NT2/D1 (cell line): Measurements from ENCODE around the gene RAD23B.

Source experiments
- DNase-seq: peaks from one replicate; pipeline ENCODE4 v3.0.0-alpha.2; 2011; ENCODE audit warnings: low read depth, low spot score
- H3K27me3 ChIP-seq: 2 replicates; pipeline ENCODE4 v1.6.0; 2011; ENCODE audit warnings: mild to moderate bottlenecking; ENCODE audit not compliant: insufficient read length, insufficient read depth
- H3K36me3 ChIP-seq: 2 replicates; pipeline ENCODE4 v1.6.1; 2011; ENCODE audit warnings: mild to moderate bottlenecking, low read length, mixed read lengths; ENCODE audit not compliant: insufficient read depth, insufficient read length
- H3K4me1 ChIP-seq: 2 replicates; pipeline ENCODE4 v1.5.1; 2011; ENCODE audit not compliant: insufficient read depth, insufficient read length
- H3K4me3 ChIP-seq: 2 replicates; pipeline ENCODE4 v1.5.1; 2011; ENCODE audit warnings: low read depth; ENCODE audit not compliant: insufficient read length
- H3K9ac ChIP-seq: 2 replicates; pipeline ENCODE4 v1.6.0; 2011; ENCODE audit warnings: low read depth; ENCODE audit not compliant: insufficient read length
- H3K9me3 ChIP-seq: 2 replicates; pipeline ENCODE4 v1.5.1; 2011; ENCODE audit warnings: mild to moderate bottlenecking, low read length; ENCODE audit not compliant: insufficient read depth
- SUZ12 ChIP-seq: IDR thresholded peaks from 2 replicates; pipeline ENCODE4 v1.6.1; 2011; ENCODE audit not compliant: insufficient read length, insufficient read depth; ENCODE audit errors: extremely low read depth
- YY1 ChIP-seq: IDR thresholded peaks from 2 replicates; pipeline ENCODE4 v1.6.1; 2011; ENCODE audit not compliant: insufficient read length, insufficient read depth
- ZNF274 ChIP-seq: IDR thresholded peaks from 2 replicates; pipeline ENCODE4 v1.6.1; 2011; ENCODE audit warnings: mild to moderate bottlenecking, low read depth, low read length

Gene RAD23B

GRCh38 chr9:107285286-107285685, 2.2 kb downstream of the RAD23B start:
- peak overlapping the region; percentile 99 for H3K9ac ChIP-seq
- TF ChIP-seq YY1 (no peak), SUZ12 (no peak), ZNF274 (no peak)
- no peaks in the 10 kb centered on the region for H3K27me3 ChIP-seq
- no peaks in the 10 kb centered on the region for H3K9me3 ChIP-seq
- peaks cover 3% of the 10 kb centered on the region for H3K4me1 ChIP-seq
- H3K36me3 ChIP-seq = peaks cover 7% of the 10 kb centered on the region
- peak overlapping the region; percentile 96 for H3K4me3 ChIP-seq
- no peak for DNase-seq

GRCh38 chr9:107286057-107286456, 3.0 kb downstream of the RAD23B start:
- TF ChIP-seq ZNF274 (no peak), YY1 (no peak), SUZ12 (no peak)
- peaks cover 12% of the 10 kb centered on the region for H3K36me3 ChIP-seq
- DNase-seq = no peak
- H3K9me3 ChIP-seq = no peaks in the 10 kb centered on the region
- no peak overlapping the region for H3K4me3 ChIP-seq
- H3K27me3 ChIP-seq = no peaks in the 10 kb centered on the region
- no peak overlapping the region for H3K9ac ChIP-seq
- peaks cover 3% of the 10 kb centered on the region for H3K4me1 ChIP-seq

- peaks cover 26% of the 10 kb centered on the region for H3K36me3 ChIP-seq
- no peaks in the 10 kb centered on the region for H3K9me3 ChIP-seq
- TF ChIP-seq YY1 (no peak), ZNF274 (no peak), SUZ12 (no peak)
- H3K27me3 ChIP-seq = no peaks in the 10 kb centered on the region
- DNase-seq = no peak
- no peak overlapping the region for H3K4me3 ChIP-seq
- H3K4me1 ChIP-seq = no peaks in the 10 kb centered on the region
- no peak overlapping the region for H3K9ac ChIP-seq
Measured at GRCh38 chr9:107288701-107289100, 5.6 kb downstream of the RAD23B start.

- H3K27me3 ChIP-seq = no peaks in the 10 kb centered on the region
- H3K36me3 ChIP-seq = peaks cover 20% of the 10 kb centered on the region
- no peak overlapping the region for H3K4me3 ChIP-seq
- H3K4me1 ChIP-seq = no peaks in the 10 kb centered on the region
- no peaks in the 10 kb centered on the region for H3K9me3 ChIP-seq
- TF ChIP-seq ZNF274 (no peak), YY1 (no peak), SUZ12 (no peak)
- DNase-seq = no peak
- no peak overlapping the region for H3K9ac ChIP-seq
Measured at GRCh38 chr9:107290619-107291018, 7.5 kb downstream of the RAD23B start.

- Histone ChIP-seq H3K36me3 (peaks cover 20% of the 10 kb centered on the region), H3K4me3 (no peak overlapping the region), H3K9me3 (no peaks in the 10 kb centered on the region)
Measured at GRCh38 chr9:107292821-107293542, 9.9 kb downstream of the RAD23B start.

GRCh38 chr9:107293543-107294085, 10.5 kb downstream of the RAD23B start:
- DNase-seq = no peak
- Histone ChIP-seq H3K9me3 (no peaks in the 10 kb centered on the region), H3K36me3 (peaks cover 20% of the 10 kb centered on the region), H3K9ac (no peak overlapping the region), H3K4me1 (no peaks in the 10 kb centered on the region), H3K27me3 (no peaks in the 10 kb centered on the region), H3K4me3 (no peak overlapping the region)
- TF ChIP-seq YY1 (no peak), SUZ12 (no peak), ZNF274 (no peak)

More at GRCh38 chr9:107292821-107293542, 9.9 kb downstream of the RAD23B start:
- no peaks in the 10 kb centered on the region for H3K27me3 ChIP-seq
- TF ChIP-seq SUZ12 (no peak), ZNF274 (no peak), YY1 (no peak)
- no peak for DNase-seq
- no peaks in the 10 kb centered on the region for H3K4me1 ChIP-seq
- no peak overlapping the region for H3K9ac ChIP-seq

- Histone ChIP-seq H3K27me3 (no peaks in the 10 kb centered on the region), H3K9me3 (no peaks in the 10 kb centered on the region), H3K4me3 (no peak overlapping the region), H3K4me1 (no peaks in the 10 kb centered on the region), H3K9ac (no peak overlapping the region), H3K36me3 (peaks cover 27% of the 10 kb centered on the region)
- no peak for DNase-seq
- TF ChIP-seq SUZ12 (no peak), YY1 (no peak), ZNF274 (no peak)
Measured at GRCh38 chr9:107294756-107295155, 11.7 kb downstream of the RAD23B start.
